OCI-LY1 (cell line): Measurements from ENCODE around the gene PXDN.

Experiments used
- H2AFZ ChIP-seq: fragments of 200-600 bp; sonication (generic), shearing (Covaris generic); 2 replicates; pipeline ENCODE4 v1.6.0; 2014; ENCODE audit warnings: antibody characterized with exemption, mild to moderate bottlenecking, low read length
- H3F3A ChIP-seq: fragments of 200-600 bp; sonication (generic), shearing (Covaris generic); 2 replicates; pipeline ENCODE4 v1.6.0; 2014; ENCODE audit warnings: mild to moderate bottlenecking, antibody characterized with exemption, low read length, moderate library complexity; ENCODE audit not compliant: insufficient read depth
- H3K27ac ChIP-seq: fragments of 200-600 bp; sonication (generic); 2 replicates; pipeline ENCODE4 v1.5.1; 2014; ENCODE audit warnings: low read length, mixed run types, mild to moderate bottlenecking, low read depth; ENCODE audit not compliant: poor library complexity, severe bottlenecking
- H3K27me3 ChIP-seq: fragments of 200-600 bp; sonication (generic); 2 replicates; pipeline ENCODE4 v1.6.0; 2014; ENCODE audit warnings: antibody characterized with exemption, mild to moderate bottlenecking, low read length, moderate library complexity; ENCODE audit not compliant: insufficient read depth
- H3K36me3 ChIP-seq: fragments of 200-600 bp; sonication (generic); 2 replicates; pipeline ENCODE4 v1.6.1; 2014; ENCODE audit warnings: mild to moderate bottlenecking, antibody characterized with exemption, low read length, moderate library complexity, mixed read lengths; ENCODE audit not compliant: insufficient read depth
- H3K4me1 ChIP-seq: fragments of 200-600 bp; sonication (generic); 2 replicates; pipeline ENCODE4 v1.5.1; 2014; ENCODE audit warnings: mild to moderate bottlenecking, low read length, moderate library complexity; ENCODE audit not compliant: insufficient read depth, severe bottlenecking
- H3K4me2 ChIP-seq: fragments of 200-600 bp; sonication (generic), shearing (Covaris generic); 2 replicates; pipeline ENCODE4 v1.6.1; 2014; ENCODE audit warnings: low read length
- H3K4me3 ChIP-seq: fragments of 200-600 bp; sonication (generic); 2 replicates; pipeline ENCODE4 v1.5.1; 2014; ENCODE audit warnings: low read length, low read depth, mild to moderate bottlenecking, mixed read lengths; ENCODE audit not compliant: poor library complexity, severe bottlenecking
- H3K79me2 ChIP-seq: fragments of 200-600 bp; shearing (Covaris generic); 2 replicates; pipeline ENCODE4 v1.6.1; 2016; ENCODE audit warnings: mixed run types, low read length, mixed read lengths; ENCODE audit not compliant: insufficient read depth
- H3K9ac ChIP-seq: fragments of 200-600 bp; sonication (generic), shearing (Covaris generic); 2 replicates; pipeline ENCODE4 v1.6.1; 2014; ENCODE audit warnings: mild to moderate bottlenecking, low read length, mixed read lengths
- H3K9me2 ChIP-seq: fragments of 200-600 bp; sonication (generic), shearing (Covaris generic); 2 replicates; pipeline ENCODE4 v1.6.1; 2014; ENCODE audit warnings: low read depth, mild to moderate bottlenecking, low read length, mixed read lengths
- H3K9me3 ChIP-seq: fragments of 200-600 bp; shearing (Covaris generic); 2 replicates; pipeline ENCODE4 v1.6.1; 2014; ENCODE audit warnings: low read length, mixed read lengths
- H4K20me1 ChIP-seq: fragments of 200-600 bp; sonication (generic), shearing (Covaris generic); 2 replicates; pipeline ENCODE4 v1.6.0; 2016; ENCODE audit warnings: mild to moderate bottlenecking, low read length; ENCODE audit not compliant: insufficient read depth
- CTCF ChIP-seq: fragments of 200-600 bp; sonication (generic), shearing (Covaris generic); IDR thresholded peaks from 2 replicates; pipeline ENCODE4 v1.5.1; 2017; ENCODE audit warnings: mild to moderate bottlenecking, antibody characterized with exemption, low read length, moderate library complexity, mixed read lengths
- EZH2 ChIP-seq: fragments of 200-600 bp; sonication (generic), shearing (Covaris generic); IDR thresholded peaks from 2 replicates; pipeline ENCODE4 v1.8.0; 2017; ENCODE audit warnings: borderline replicate concordance, mixed run types, mild to moderate bottlenecking, antibody characterized with exemption, low read length, moderate library complexity, mixed read lengths

Gene PXDN

GRCh38 chr2:1609040-1609439 is 135.3 kb downstream of the PXDN start:
- H3K4me2 ChIP-seq = no peak overlapping the region
- peaks cover 47% of the 10 kb centered on the region for H3K4me1 ChIP-seq
- H3K79me2 ChIP-seq = no peaks in the 10 kb centered on the region
- H3F3A ChIP-seq = no peaks in the 10 kb centered on the region
- no peaks in the 10 kb centered on the region for H3K9me3 ChIP-seq
- H3K27me3 ChIP-seq = no peaks in the 10 kb centered on the region
- peak overlapping the region; percentile 45 for H3K27ac ChIP-seq
- no peak overlapping the region for H2AFZ ChIP-seq
- no peaks in the 10 kb centered on the region for H3K36me3 ChIP-seq
- H3K9ac ChIP-seq = no peak overlapping the region
- no peak overlapping the region for H3K4me3 ChIP-seq
- no peak for TF ChIP-seq EZH2
- TF ChIP-seq CTCF = no peak
- H4K20me1 ChIP-seq = no peaks in the 10 kb centered on the region
- no peaks in the 10 kb centered on the region for H3K9me2 ChIP-seq

GRCh38 chr2:1607971-1608688 is 136.2 kb downstream of the PXDN start:
- Histone ChIP-seq H3K9me2 (no peaks in the 10 kb centered on the region), H3K4me2 (no peak overlapping the region), H3K27ac (no peak overlapping the region), H3F3A (no peaks in the 10 kb centered on the region), H3K79me2 (no peaks in the 10 kb centered on the region), H2AFZ (no peak overlapping the region), H4K20me1 (no peaks in the 10 kb centered on the region), H3K36me3 (no peaks in the 10 kb centered on the region), H3K27me3 (no peaks in the 10 kb centered on the region), H3K9me3 (no peaks in the 10 kb centered on the region), H3K4me1 (peaks cover 38% of the 10 kb centered on the region), H3K9ac (no peak overlapping the region), H3K4me3 (no peak overlapping the region)
- TF ChIP-seq CTCF (no peak), EZH2 (no peak)

- no peaks in the 10 kb centered on the region for H3K36me3 ChIP-seq
- H3K9me2 ChIP-seq = no peaks in the 10 kb centered on the region
- no peak overlapping the region for H3K9ac ChIP-seq
- TF ChIP-seq CTCF = no peak
- no peak for TF ChIP-seq EZH2
- no peak overlapping the region for H3K4me3 ChIP-seq
- no peaks in the 10 kb centered on the region for H4K20me1 ChIP-seq
- H3K27me3 ChIP-seq = no peaks in the 10 kb centered on the region
- H3F3A ChIP-seq = no peaks in the 10 kb centered on the region
- peaks cover 30% of the 10 kb centered on the region for H3K4me1 ChIP-seq
- no peaks in the 10 kb centered on the region for H3K9me3 ChIP-seq
- H3K4me2 ChIP-seq = no peak overlapping the region
- no peaks in the 10 kb centered on the region for H3K79me2 ChIP-seq
- no peak overlapping the region for H2AFZ ChIP-seq
- H3K27ac ChIP-seq = no peak overlapping the region
These were observed 136.9 kb downstream of the PXDN start for GRCh38 chr2:1607236-1607920.
